Measurements from ENCODE around the gene BCL2L2. TPM values are rescaled to one million over a fixed set of nuclear protein-coding genes. Genes with fewer than 3 reads are reported as not detected.

The BCL2L2 gene
- total RNA-seq, 1 experiment from 2014 or later, result 41.2 TPM

- ChIA-PET CTCF (interaction anchor here (0.9 to 6.4 kb wide), 15 partner anchors 10 to 262 kb away, joined by 3 to 49 read pairs (median 6); partner anchors contain the start of genes HOMEZ and PABPN1), POLR2A (interaction anchor here (0.6 to 14.7 kb wide), 27 partner anchors 10 to 941 kb away, joined by 3 to 339 read pairs (median 3); partner anchors contain the start of genes ACIN1, AJUBA, C14orf119 and EMC9)
- intact Hi-C loops (cut with micrococcal nuclease), result loop anchor here (1.0 kb wide), 1 partner anchor 20 kb away; the partner anchor contains the start of gene PABPN1
- H3K27me3 Mint-ChIP-seq (ENCODE audit: insufficient read depth, unreplicated experiment), result no peaks in the 10 kb centered on the region
- H3K4me3 Mint-ChIP-seq (ENCODE audit: unreplicated experiment), result peak overlapping the region; percentile 95
- no TSS peak for BruUV-seq (replicated peaks)
- peak; percentile 79 for TF ChIP-seq CTCF (IDR thresholded peaks at IDR 0.05; ENCODE audit: unreplicated experiment)
- peak overlapping the region; percentile 97 for H3K27ac Mint-ChIP-seq (ENCODE audit: low read depth, unreplicated experiment)
- H3K9me3 Mint-ChIP-seq (ENCODE audit: unreplicated experiment), result no peaks in the 10 kb centered on the region
- H3K36me3 Mint-ChIP-seq (ENCODE audit: insufficient read depth, unreplicated experiment), result peaks cover 6% of the 10 kb centered on the region
- DNase-seq (ENCODE audit: unreplicated experiment), result peak; percentile 97
- H3K4me1 Mint-ChIP-seq (ENCODE audit: insufficient read depth, unreplicated experiment), result peaks cover 25% of the 10 kb centered on the region
Measured at GRCh38 chr14:23301288-23301968, 5.2 kb upstream of the BCL2L2 start.

GRCh38 chr14:23301969-23302289 lies 4.7 kb upstream of the BCL2L2 start:
- no peak for TF ChIP-seq CTCF (IDR thresholded peaks at IDR 0.05; ENCODE audit: unreplicated experiment)
- intact Hi-C loops (cut with micrococcal nuclease), result loop anchor here (1.0 kb wide), 1 partner anchor 19 kb away; the partner anchor contains the start of gene PABPN1
- ChIA-PET POLR2A (interaction anchor here (0.5 to 14.7 kb wide), 27 partner anchors 10 to 941 kb away, joined by 3 to 339 read pairs (median 4); partner anchors contain the start of genes ACIN1, C14orf119, EMC9 and HOMEZ), CTCF (interaction anchor here (0.6 to 6.4 kb wide), 9 partner anchors 9 to 616 kb away, joined by 3 to 49 read pairs (median 6); partner anchors contain the start of gene PABPN1)
- H3K27me3 Mint-ChIP-seq (ENCODE audit: insufficient read depth, unreplicated experiment), result no peaks in the 10 kb centered on the region
- H3K4me3 Mint-ChIP-seq (ENCODE audit: unreplicated experiment), result peak overlapping the region; percentile 95
- no peak for DNase-seq (ENCODE audit: unreplicated experiment)
- no peaks in the 10 kb centered on the region for H3K9me3 Mint-ChIP-seq (ENCODE audit: unreplicated experiment)
- H3K36me3 Mint-ChIP-seq (ENCODE audit: insufficient read depth, unreplicated experiment), result peaks cover 10% of the 10 kb centered on the region
- H3K27ac Mint-ChIP-seq (ENCODE audit: low read depth, unreplicated experiment), result peak overlapping the region; percentile 97
- no TSS peak for BruUV-seq (replicated peaks)
- H3K4me1 Mint-ChIP-seq (ENCODE audit: insufficient read depth, unreplicated experiment), result peaks cover 25% of the 10 kb centered on the region

DNA sequence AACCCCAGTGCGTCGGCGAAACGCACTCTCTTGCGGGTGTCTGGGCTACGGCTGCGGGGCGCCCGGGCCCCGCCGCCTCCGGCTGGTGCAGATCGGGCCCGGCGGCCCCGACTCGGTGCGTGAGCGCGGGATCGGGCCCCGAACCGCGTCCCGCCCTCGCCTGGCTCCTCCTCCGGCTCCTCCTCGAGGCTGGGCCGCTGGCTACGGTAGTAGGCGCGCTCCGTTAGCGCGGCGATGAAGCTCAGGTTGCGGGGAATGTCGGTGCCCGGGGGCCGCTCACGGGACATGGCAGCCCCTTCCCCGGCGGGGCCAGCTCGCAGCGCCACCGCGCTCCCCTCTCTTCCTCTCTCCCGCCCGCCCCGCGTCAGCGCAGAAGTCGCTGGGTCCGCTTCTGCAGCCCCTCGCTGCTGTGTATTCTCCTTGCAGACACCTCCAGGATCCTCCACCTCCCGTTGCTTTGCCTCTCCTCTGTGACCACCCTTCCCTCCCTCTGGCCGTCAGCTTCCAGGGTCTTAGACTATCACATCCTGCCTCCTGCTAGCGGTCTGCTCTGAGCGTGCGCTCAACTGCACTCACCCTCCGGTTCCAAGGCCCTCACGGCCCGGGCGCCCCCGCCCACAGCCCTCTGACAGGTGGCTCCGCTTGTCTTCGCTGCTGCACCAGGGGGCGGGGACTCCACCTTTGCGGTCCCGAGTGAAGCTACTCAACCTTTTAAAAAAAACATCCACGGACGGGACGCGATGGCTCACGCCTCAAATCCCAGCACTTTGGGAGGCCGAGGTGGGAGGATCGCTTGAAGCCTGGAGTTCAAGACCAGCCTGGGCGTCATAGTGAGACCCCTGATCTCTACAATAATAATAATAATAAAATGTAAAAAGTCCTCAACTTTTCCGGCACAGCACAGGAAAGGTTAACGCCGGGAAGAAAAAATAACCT lies 4.1 kb upstream of the BCL2L2 start, which contains the start of gene PPP1R3E:
TSS of gene PPP1R3E (minus strand) at position 570 of the 936 bp plus-strand sequence. CDS start at position 287, 283 bp downstream.
- Mint-ChIP-seq H3K36me3 (ENCODE audit: insufficient read depth, unreplicated experiment) (peaks cover 11% of the 10 kb centered on the region), H3K27me3 (ENCODE audit: insufficient read depth, unreplicated experiment) (no peaks in the 10 kb centered on the region), H3K4me3 (ENCODE audit: unreplicated experiment) (peak within 1 kb of the TSS; percentile 95), H3K4me1 (ENCODE audit: insufficient read depth, unreplicated experiment) (peaks cover 29% of the 10 kb centered on the region), H3K9me3 (ENCODE audit: unreplicated experiment) (no peaks in the 10 kb centered on the region), H3K27ac (ENCODE audit: low read depth, unreplicated experiment) (peak within 1 kb of the TSS; percentile 97)
- intact Hi-C loops (cut with micrococcal nuclease), result no loop called here
- DNase-seq (ENCODE audit: unreplicated experiment), result peak; percentile 64
- no peak for TF ChIP-seq CTCF (IDR thresholded peaks at IDR 0.05; ENCODE audit: unreplicated experiment)
- ChIA-PET POLR2A (interaction anchor here (0.5 to 14.7 kb wide), 21 partner anchors 9 to 843 kb away, joined by 3 to 339 read pairs (median 4); partner anchors contain the start of genes ACIN1, C14orf119, EMC9 and HOMEZ), CTCF (interaction anchor here (0.6 to 6.4 kb wide), 16 partner anchors 8 to 1968 kb away, joined by 3 to 49 read pairs (median 5); partner anchors contain the start of gene PABPN1)
- no TSS peak for BruUV-seq (replicated peaks)

All from MCF 10A (cell line).